GM19099 (cell line): ENCODE measurements around the gene IL6ST.

Experiments used
- POLR2A ChIP-seq: IDR thresholded peaks from 3 replicates; pipeline ENCODE4 v1.6.1; 2011; ENCODE audit warnings: low read depth; ENCODE audit not compliant: insufficient read length; ENCODE audit errors: extremely low read depth

Gene IL6ST

GRCh38 chr5:55927861-55928655 lies 66.7 kb downstream of the IL6ST start:
- TF ChIP-seq POLR2A: no peak

- no peak for TF ChIP-seq POLR2A
Measured at GRCh38 chr5:55926476-55926875, 68.3 kb downstream of the IL6ST start.

GRCh38 chr5:55925712-55926111 lies 69.1 kb downstream of the IL6ST start:
- no peak for TF ChIP-seq POLR2A

- TF ChIP-seq POLR2A: no peak
Measured at GRCh38 chr5:55925181-55925580, 69.6 kb downstream of the IL6ST start.

- no peak for TF ChIP-seq POLR2A
Measured at GRCh38 chr5:55924744-55925143, 70.0 kb downstream of the IL6ST start.

GRCh38 chr5:55923865-55924500 lies 70.8 kb downstream of the IL6ST start:
- TF ChIP-seq POLR2A: no peak

- TF ChIP-seq POLR2A: no peak
Measured at GRCh38 chr5:55923177-55923771, 71.5 kb downstream of the IL6ST start.

- TF ChIP-seq POLR2A: no peak
Measured at GRCh38 chr5:55921617-55922016, 73.1 kb downstream of the IL6ST start.

GRCh38 chr5:55920784-55921183 lies 74.0 kb downstream of the IL6ST start:
- TF ChIP-seq POLR2A: no peak

GRCh38 chr5:55919625-55920024 lies 75.1 kb downstream of the IL6ST start:
- TF ChIP-seq POLR2A: no peak

- no peak for TF ChIP-seq POLR2A
Measured at GRCh38 chr5:55918087-55919035, 76.4 kb downstream of the IL6ST start.

GRCh38 chr5:55917402-55918086 lies 77.2 kb downstream of the IL6ST start:
- TF ChIP-seq POLR2A: no peak

- TF ChIP-seq POLR2A: no peak
Measured at GRCh38 chr5:55916986-55917385, 77.8 kb downstream of the IL6ST start.

GRCh38 chr5:55915783-55916182 lies 79.0 kb downstream of the IL6ST start:
- TF ChIP-seq POLR2A: no peak
